SHP77 treated with DMSO at 0.1 percent for 48 hours (cell line): ENCODE measurements around the gene HES7.

Experiments
- DNase-seq: peaks from one replicate; lab custom pipeline; 2025; lab: John Stamatoyannopoulos, UW

Gene HES7

GRCh38 chr17:8072729-8073461 lies 51.0 kb downstream of the HES7 start:
- DNase-seq = no peak

GRCh38 chr17:8072341-8072728 lies 51.6 kb downstream of the HES7 start:
- DNase-seq = no peak

- DNase-seq = no peak
Observed at GRCh38 chr17:8071496-8071895, 52.4 kb downstream of the HES7 start.
